H1 (cell line): ENCODE measurements around the gene PCDH8. TPM values are rescaled to one million over a fixed set of nuclear protein-coding genes. Genes with fewer than 3 reads are reported as not detected.

ENCODE experiments used
- SP4 ChIP-seq: IDR thresholded peaks from 2 replicates; pipeline ENCODE4 v1.6.1; 2012; ENCODE audit warnings: low read length, inconsistent platforms
- polyA plus RNA-seq, 7 experiments: library from polyadenylated mRNA; depleted of rRNA in 3 of 7; stranded (reverse) in 5 of 7; unstranded in 2 of 7; fragments of >200 nt in 5 of 7; fragments of 200-250 nt in 2 of 7; gene quantifications; 1 replicate in 5 of 7; 2 replicates in 1 of 7; 4 replicates in 1 of 7; pipeline versions ENCODE4 v1.2.1 to v1.2.3, GENCODE V29; 2011 to 2013; ENCODE audit warnings: missing spikeins in 2 of 7, mixed read lengths in 2 of 7
- total RNA-seq: library from RNA; stranded (reverse); fragmentation: NEBNext Ultra II Directional; extraction: Animal tissue kit (Norgen Biotek cat#: 25700); gene quantifications from 2 replicates; pipeline ENCODE4 v1.2.1, GENCODE V29; 2021

Gene PCDH8
- total and polyA plus RNA-seq, 2 of the 8 experiments (the other 6 are each of a cell fraction or from before 2014, with no cell fraction given): 0.82 to 1.6 TPM

DNA sequence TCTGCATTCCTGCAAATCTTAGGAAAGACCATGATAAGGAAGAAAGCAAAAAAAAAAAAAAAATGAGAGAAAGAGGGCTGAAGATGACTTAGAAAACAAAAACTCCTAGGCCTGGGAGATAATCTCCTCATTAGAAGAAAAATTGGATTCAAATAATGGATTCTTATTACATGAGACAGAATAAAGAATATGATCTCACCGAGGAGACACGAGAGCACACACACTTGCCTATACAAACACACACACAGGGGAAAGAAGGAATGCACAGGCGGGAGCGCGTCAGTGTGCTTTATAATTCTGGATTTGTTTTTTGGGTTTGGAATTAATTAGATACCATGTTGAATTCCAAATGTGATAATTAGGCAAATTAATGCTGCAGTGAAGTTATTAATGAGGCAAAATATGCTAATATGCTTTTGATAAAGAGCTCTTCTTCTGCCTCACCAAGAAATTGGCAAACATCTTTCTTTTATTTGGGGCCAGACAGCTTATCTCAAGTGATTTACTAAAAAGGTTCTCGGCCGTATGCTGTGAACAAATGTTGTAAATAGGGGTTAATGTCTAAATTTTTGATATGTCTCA, 36.1 kb upstream of the PCDH8 start (continued):
- TF ChIP-seq SP4: no peak
